Coronary artery (tissue), 2 donors: Measurements from ENCODE around the gene ABCA8.

Source experiments
- DNase-seq: peaks from one replicate; pipeline ENCODE4 v3.0.0-alpha.2; 2017; ENCODE audit warnings: low spot score
- H3K27ac ChIP-seq, 2 donors: fragments of 200-600 bp; sonication (generic); one replicate each; pipeline ENCODE4 v1.5.1; 2016 to 2019
- H3K4me3 ChIP-seq: fragments of 200-600 bp; sonication (generic); 2 replicates; pipeline ENCODE4 v1.5.1; 2016; ENCODE audit warnings: mild to moderate bottlenecking, moderate library complexity
- CTCF ChIP-seq: fragments of 200-600 bp; sonication (generic); IDR thresholded peaks from one replicate; pipeline ENCODE4 v1.5.1; 2019; ENCODE audit warnings: antibody characterized with exemption

Gene ABCA8

DNA sequence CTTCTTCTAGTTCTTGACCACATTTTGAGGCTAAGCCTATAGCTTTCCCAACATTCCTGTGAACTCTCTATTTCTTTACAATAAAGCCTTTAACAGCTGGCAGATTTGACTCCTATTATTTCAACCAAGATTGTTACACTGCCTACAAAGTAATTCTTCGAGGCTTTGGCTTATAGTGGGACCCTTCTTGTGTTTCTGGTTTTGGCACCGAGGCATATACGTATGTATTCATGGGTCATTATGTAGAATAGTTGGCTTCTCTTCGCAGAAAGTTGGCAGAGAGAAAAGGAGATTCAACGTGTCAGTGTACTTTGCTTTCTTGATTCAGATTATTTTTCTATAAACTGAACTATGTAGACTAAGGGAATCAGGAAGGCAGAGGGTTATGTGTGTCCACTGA lies 102.2 kb downstream of the ABCA8 start:
- no peak for DNase-seq
- TF ChIP-seq CTCF, result no peak
- H3K27ac ChIP-seq, result no peak overlapping the region

GRCh38 chr17:68851890-68852289 lies 103.3 kb downstream of the ABCA8 start:
- no peak for DNase-seq
- H3K27ac ChIP-seq, result no peak overlapping the region
- no peak overlapping the region for H3K4me3 ChIP-seq
- no peak for TF ChIP-seq CTCF

More for the DNA sequence above, 102.2 kb downstream of the ABCA8 start:
- H3K4me3 ChIP-seq, result no peak overlapping the region

DNA sequence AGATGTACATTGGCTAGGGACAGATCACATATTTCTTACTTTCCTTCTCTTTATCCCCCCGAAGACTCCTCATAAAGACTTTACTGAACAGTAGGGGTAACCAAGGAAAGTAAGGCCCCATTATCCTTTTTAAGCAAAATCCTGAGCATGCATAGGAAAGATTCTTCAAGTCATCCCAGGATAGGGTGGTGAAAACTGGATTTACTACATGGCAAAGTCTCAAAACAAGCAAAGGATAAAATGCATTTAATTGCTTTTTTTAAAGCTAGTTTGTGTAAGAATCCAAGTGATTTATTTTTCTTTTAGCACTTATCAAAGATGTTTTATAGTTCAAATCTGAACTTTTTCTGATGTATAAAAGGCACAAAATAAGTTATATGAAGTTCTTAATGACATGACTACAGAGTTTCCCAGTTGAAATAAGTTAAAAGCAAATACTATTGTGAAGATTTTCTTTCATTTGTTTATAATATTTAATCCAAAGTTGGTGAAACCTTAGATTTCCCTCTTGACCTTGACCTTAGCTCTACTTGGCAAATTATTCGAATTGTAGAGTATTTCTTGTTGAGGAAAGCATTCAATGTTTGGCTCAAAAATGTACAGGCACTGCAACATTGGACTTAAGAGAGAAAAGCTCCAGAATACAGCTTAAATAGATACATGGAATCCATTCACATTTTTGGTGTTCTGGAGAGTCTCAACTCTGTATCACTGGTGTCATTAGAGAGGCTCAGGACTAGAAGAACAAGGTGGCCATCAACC lies 104.3 kb downstream of the ABCA8 start:
- no peak for DNase-seq
- H3K27ac ChIP-seq, result no peak overlapping the region
- no peak for TF ChIP-seq CTCF
- H3K4me3 ChIP-seq, result no peak overlapping the region

GRCh38 chr17:68849673-68850610 lies 105.2 kb downstream of the ABCA8 start:
- no peak for DNase-seq
- Histone ChIP-seq H3K4me3 (no peak overlapping the region), H3K27ac (no peak overlapping the region)
- TF ChIP-seq CTCF, result no peak

DNA sequence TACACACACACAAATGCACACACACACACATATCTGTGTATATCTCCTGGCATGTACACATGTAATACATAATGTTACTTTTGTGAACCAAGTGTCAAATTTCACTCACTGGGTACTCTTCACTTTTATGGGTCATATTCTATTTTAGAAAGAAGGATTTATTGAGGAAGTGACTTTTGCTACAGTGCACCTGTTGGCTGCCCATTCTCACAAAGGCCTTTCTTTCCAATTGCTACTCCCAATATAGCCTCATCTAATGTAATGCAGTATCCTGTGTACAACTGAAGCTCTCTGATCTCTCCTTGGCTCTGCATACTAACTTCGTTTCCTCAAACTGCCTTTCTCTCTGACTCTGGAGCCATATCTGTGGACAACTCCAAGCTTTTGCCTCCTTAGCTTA lies 107.5 kb downstream of the ABCA8 start:
- TF ChIP-seq CTCF, result no peak
- DNase-seq, result no peak

GRCh38 chr17:68843522-68843921 lies 111.7 kb downstream of the ABCA8 start:
- TF ChIP-seq CTCF, result no peak
- no peak overlapping the region for H3K4me3 ChIP-seq
- no peak for DNase-seq
- no peak overlapping the region for H3K27ac ChIP-seq

More for the DNA sequence above, 107.5 kb downstream of the ABCA8 start:
- Histone ChIP-seq H3K27ac (no peak overlapping the region), H3K4me3 (no peak overlapping the region)
